Astrocyte of the cerebellum (primary cell): ENCODE measurements around the gene KDM4C.
"Not testable (repeated sequence)": the region's sequence is repeated elsewhere in the genome, so short reads cannot be mapped to it uniquely, and the experiment has no call there.

Source experiments
- DNase-seq: peaks from one replicate; pipeline ENCODE4 v3.0.0-alpha.2; 2011; ENCODE audit warnings: low read depth
- H3K4me3 ChIP-seq: 2 replicates; pipeline ENCODE4 v1.5.1; 2011; ENCODE audit warnings: mild to moderate bottlenecking, low read depth, low read length, moderate library complexity
- in situ Hi-C: cut with HindIII; loops from 2 replicates; pipeline ENCODE4 v1.10.0; 2017; ENCODE audit warnings: low sequenced_read_pairs
- TF ChIP-seq, protein P1 (sequence below): IDR thresholded peaks from 2 replicates; pipeline ENCODE4 v1.5.1; 2012; ENCODE audit warnings: low read length, low read depth, moderate library complexity, mild to moderate bottlenecking; ENCODE audit errors: missing control alignments

KDM4C gene

DNA sequence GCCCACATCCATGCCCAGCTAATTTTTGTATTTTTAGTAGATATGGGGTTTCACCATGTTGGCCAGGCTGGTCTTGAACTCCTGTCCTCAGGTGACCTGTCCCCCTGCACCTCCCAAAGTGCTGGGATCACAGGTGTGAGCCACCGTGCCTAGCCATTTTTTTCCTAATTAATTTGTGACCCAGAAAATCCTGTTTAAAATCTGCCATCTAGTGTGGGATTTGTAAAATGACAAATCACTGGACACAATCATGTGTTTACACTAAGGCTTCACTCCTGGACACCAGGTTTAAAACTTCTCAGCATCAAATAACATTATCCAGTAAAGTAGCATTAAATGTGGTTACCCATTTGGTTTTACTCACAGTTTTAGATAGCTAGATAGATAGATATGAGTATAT, 18.6 kb upstream of the KDM4C start:
- in situ Hi-C loops, result no loop called here
- H3K4me3 ChIP-seq, result no peak overlapping the region
- TF ChIP-seq, protein P1, sequence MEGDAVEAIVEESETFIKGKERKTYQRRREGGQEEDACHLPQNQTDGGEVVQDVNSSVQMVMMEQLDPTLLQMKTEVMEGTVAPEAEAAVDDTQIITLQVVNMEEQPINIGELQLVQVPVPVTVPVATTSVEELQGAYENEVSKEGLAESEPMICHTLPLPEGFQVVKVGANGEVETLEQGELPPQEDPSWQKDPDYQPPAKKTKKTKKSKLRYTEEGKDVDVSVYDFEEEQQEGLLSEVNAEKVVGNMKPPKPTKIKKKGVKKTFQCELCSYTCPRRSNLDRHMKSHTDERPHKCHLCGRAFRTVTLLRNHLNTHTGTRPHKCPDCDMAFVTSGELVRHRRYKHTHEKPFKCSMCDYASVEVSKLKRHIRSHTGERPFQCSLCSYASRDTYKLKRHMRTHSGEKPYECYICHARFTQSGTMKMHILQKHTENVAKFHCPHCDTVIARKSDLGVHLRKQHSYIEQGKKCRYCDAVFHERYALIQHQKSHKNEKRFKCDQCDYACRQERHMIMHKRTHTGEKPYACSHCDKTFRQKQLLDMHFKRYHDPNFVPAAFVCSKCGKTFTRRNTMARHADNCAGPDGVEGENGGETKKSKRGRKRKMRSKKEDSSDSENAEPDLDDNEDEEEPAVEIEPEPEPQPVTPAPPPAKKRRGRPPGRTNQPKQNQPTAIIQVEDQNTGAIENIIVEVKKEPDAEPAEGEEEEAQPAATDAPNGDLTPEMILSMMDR, result peak; percentile 40
- no peak for DNase-seq

DNA sequence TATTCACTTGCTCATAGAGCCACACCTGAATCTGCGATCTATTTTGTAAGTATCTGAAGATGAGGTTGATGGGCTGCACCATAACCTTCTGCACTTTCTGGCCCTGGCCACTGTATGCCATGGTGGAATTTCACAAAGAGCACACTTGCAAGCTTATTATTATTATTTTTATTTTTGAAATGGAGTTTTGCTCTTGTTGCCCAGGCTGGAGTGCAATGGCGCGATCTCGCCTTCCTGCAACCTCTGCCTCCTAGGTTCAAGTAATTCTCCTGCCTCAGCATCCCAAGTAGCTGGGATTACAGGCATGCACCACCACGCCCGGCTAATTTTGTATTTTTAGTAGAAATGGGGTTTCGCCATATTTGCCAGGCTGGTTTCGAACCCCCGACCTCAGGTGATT, 8.9 kb upstream of the KDM4C start:
- DNase-seq, in situ Hi-C loops, H3K4me3 ChIP-seq: not testable (repeated sequence)

DNA sequence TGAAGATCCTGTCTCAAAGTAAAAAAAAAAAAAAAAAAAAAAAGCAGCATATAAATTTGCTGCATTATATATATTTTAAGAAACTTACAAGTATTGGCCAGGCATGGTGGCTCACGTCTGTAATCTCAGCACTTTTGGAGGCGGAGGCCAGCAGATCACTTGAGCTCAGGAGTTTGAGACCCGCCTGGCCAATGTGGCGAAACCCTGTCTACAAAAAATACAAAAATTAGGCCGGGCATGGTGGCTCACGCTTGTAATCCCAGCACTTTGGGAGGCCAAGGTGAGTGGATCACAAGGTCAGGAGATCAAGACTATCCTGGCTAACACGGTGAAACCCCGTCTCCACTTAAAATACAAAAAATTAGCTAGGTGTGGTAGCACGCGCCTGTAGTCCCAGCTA, 2.9 kb upstream of the KDM4C start:
- DNase-seq, H3K4me3 ChIP-seq, in situ Hi-C loops: not testable (repeated sequence)

DNA sequence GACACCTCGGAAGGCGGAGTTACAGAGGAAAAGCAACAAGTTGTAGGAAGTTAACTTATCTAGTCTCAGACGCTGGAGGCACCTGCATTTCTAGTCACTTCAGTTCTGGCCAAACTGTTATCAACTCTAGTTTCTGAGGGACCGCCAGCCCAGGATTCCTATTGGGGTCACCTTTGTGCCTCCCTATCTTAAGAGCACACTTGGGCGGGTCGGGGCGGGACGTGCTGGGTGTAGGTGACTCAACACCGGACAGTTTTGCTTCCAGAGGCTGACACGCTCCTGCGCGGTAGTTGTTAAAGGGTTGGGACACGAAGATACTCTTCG, 679 bp upstream of the KDM4C start:
- DNase-seq, result no peak
- TF ChIP-seq, protein P1, result no peak
- in situ Hi-C loops, result no loop called here
- H3K4me3 ChIP-seq, result peak overlapping the region; percentile 97

DNA sequence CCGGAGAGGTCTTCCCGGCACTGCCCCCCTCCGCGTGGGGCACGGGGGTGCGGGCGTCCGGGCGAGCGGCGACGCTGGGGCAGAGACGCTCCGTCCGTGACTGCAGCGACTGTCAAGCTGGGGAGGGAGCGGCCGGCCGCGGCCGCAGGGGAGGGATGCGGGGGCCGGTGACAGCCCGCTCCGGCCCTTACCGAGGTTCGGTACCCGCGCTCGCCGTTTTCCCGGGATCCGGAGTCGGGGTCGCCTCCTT, 400 bp downstream of the KDM4C start:
- in situ Hi-C loops, result no loop called here
- peak overlapping the region; percentile 97 for H3K4me3 ChIP-seq
- TF ChIP-seq, protein P1, result no peak
- no peak for DNase-seq

DNA sequence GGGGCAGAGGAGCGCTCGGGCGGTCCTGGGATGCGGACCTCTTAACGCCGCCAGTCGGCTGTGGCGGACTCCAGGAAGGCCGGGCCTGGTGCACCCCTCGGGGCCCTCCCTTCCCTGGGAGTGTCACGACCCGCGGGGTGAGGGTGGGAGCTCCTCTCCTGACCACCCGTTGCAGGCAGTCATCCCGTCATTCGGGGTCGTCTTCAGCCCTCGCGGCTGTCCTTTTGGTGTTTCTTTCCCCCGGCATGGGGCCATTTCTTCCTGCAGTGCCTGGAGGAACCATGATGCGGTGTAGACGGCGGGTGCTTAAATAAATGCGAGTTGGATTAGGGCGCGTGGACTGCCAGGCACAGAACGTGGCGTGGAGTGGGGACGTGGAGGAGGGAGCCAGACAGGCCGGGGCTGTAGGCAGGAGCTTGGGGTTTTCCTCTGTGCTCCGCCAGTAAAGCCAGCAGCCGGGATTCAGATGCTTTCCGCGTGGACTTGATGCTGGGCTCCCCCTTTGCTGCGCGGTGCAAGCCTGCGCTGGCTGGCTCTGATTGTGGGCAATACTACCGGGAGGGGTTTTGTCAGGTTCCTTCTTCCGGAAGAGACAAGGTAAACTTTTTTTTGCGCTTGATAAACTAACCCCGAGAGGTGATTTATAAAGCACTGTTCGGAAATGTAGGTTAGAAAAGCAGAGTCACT, 868 bp downstream of the KDM4C start:
- DNase-seq, result no peak
- TF ChIP-seq, protein P1, result no peak
- H3K4me3 ChIP-seq, result peak overlapping the region; percentile 97
- in situ Hi-C loops, result no loop called here

DNA sequence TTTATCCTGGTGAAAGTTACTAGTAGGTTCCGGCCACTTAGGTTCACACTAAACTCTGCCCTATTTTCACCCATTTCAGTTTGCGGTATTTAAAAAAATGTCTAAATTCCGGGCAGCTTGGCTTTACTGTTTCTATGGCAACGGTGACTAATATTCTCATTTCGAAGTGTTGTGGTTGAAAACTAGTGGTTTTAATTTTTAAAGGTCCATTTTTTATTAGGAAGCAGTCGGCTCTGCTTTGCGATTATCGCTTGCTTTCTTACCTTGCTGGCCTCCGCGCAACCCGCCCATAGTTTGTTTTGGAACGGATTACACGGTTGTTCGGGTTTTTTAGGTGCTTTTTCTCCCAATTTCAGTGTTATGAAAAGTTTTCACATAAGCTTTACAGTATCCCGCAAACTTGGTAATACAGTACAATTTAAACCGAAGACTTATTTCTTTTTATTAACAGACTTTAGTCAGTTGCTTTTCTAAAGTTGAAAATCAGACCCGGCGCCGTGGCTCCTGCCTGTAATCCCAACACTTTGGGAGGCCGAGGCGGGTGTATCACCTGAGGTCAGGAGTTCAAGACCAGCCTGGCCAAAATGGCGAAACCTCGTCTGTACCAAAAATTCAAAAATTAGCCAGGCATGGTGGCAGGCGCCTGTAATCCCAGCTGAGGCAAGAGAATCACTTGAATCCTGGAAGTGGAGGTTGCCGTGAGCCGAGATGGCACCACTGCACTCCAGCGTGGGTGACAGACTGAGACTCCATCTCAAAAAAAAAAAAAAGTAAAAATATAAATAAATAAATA, 1.6 kb downstream of the KDM4C start:
- H3K4me3 ChIP-seq, result peak overlapping the region; percentile 97
- DNase-seq, result peak; percentile 77
- in situ Hi-C loops, result no loop called here
- TF ChIP-seq, protein P1, result no peak
